HepG2 (cell line): ENCODE results near the gene MEX3D. TPM values are rescaled to one million over a fixed set of nuclear protein-coding genes. Genes with fewer than 3 reads are reported as not detected.

Source experiments
- ATAC-seq: fragments of 200-7000 bp; cut with Tn5 transposase; 3 replicates; pipeline ENCODE4 v1.9.1; 2020; ENCODE audit warnings: mild to moderate bottlenecking, moderate library complexity
- BruUV-seq: library from RNA; stranded (reverse); fragments of 400-500 nt; replicated peaks from 2 replicates; lab custom pipeline; 2021; lab: Mats Ljungman, UMichigan
- CTCF ChIA-PET: fragments of 300-600 bp; formaldehyde crosslinking; extraction: SDS; loops from one replicate; lab custom pipeline; 2021; ENCODE audit warnings: low total read pairs, inconsistent platforms, low intra/inter-chr PET ratio; lab: Yijun Ruan, JAX
- POLR2A ChIA-PET: fragments of 350-600 bp; sonication (Branson Sonifier 250); formaldehyde crosslinking; loops from one replicate; lab custom pipeline; 2020; ENCODE audit warnings: antibody characterized with exemption, inconsistent platforms; lab: Yijun Ruan, JAX
- DNase-seq: peaks from one replicate; pipeline ENCODE4 v3.0.0-alpha.2; 2015; ENCODE audit warnings: low spot score
- FAIRE-seq: peaks from 3 replicates; lab custom pipeline; 2011; peaks lifted over from hg19 to GRCh38; lab: Jason Lieb, UNC
- H2AFZ ChIP-seq: one replicate; pipeline ENCODE4 v1.6.1; 2011; ENCODE audit warnings: low read length, inconsistent platforms
- H3K27ac ChIP-seq: fragments of 300-600 bp; 3 replicates; pipeline ENCODE4 v1.8.0; 2011; ENCODE audit warnings: mixed run types, mild to moderate bottlenecking, mixed read lengths, low read length, inconsistent platforms; ENCODE audit not compliant: insufficient read depth; ENCODE audit errors: extremely low read length
- H3K27me3 ChIP-seq, 2 experiments: fragments of 200-600 bp in 1 of 2; 2 replicates in 1 of 2; 3 replicates in 1 of 2; pipeline versions ENCODE4 v1.6.0 to v1.8.0; 2011; ENCODE audit warnings: low read length in 2 of 2, mild to moderate bottlenecking in 2 of 2, moderate library complexity in 2 of 2, inconsistent platforms in 1 of 2; ENCODE audit not compliant: insufficient read depth in 2 of 2, control insufficient read depth in 1 of 2
- H3K36me3 ChIP-seq, 2 experiments: fragments of 200-600 bp in 1 of 2; replicated peaks in 1 of 2; 2 replicates in 1 of 2; 3 replicates in 1 of 2; pipeline versions ENCODE4 v1.5.1 to v1.8.0; 2011; ENCODE audit warnings: low read length in 2 of 2, inconsistent platforms in 1 of 2; ENCODE audit not compliant: insufficient read depth in 2 of 2, control insufficient read depth in 1 of 2
- H3K4me1 ChIP-seq: 2 replicates; pipeline ENCODE4 v1.5.1; 2012; ENCODE audit warnings: low read length, inconsistent platforms; ENCODE audit not compliant: insufficient read depth
- H3K4me2 ChIP-seq: 2 replicates; pipeline ENCODE4 v1.6.0; 2011; ENCODE audit warnings: low read depth, low read length, inconsistent platforms
- H3K4me3 ChIP-seq, 3 experiments: fragments of 200-600 bp in 1 of 3; sonication (generic), shearing (Covaris generic) in 1 of 3; replicated peaks in 1 of 3; 2 replicates each; pipeline ENCODE4 v1.5.1; 2011 to 2016; ENCODE audit warnings: low read length in 3 of 3, inconsistent platforms in 2 of 3, low read depth in 2 of 3, mild to moderate bottlenecking in 2 of 3, control low read depth in 1 of 3, mixed read lengths in 1 of 3; ENCODE audit not compliant: insufficient read depth in 1 of 3
- H3K79me2 ChIP-seq: one replicate; pipeline ENCODE4 v1.6.1; 2011; ENCODE audit warnings: low read length, inconsistent platforms; ENCODE audit not compliant: insufficient read depth
- H3K9ac ChIP-seq: 2 replicates; pipeline ENCODE4 v1.6.0; 2011; ENCODE audit warnings: mild to moderate bottlenecking, low read depth, low read length, inconsistent platforms; ENCODE audit not compliant: insufficient read depth
- H3K9me3 ChIP-seq: 2 replicates; pipeline ENCODE4 v1.5.1; 2012; ENCODE audit warnings: mild to moderate bottlenecking, low read length
- H4K20me1 ChIP-seq: 2 replicates; pipeline ENCODE4 v1.6.0; 2011; ENCODE audit warnings: inconsistent platforms, mild to moderate bottlenecking, low read length, moderate library complexity; ENCODE audit not compliant: insufficient read depth
- CEBPB ChIP-seq: IDR thresholded peaks from 2 replicates; pipeline ENCODE4 v1.6.1; 2011; ENCODE audit warnings: low read depth, low read length, improper control_type of control experiment, borderline replicate concordance
- KDM3A ChIP-seq: IDR thresholded peaks from 2 replicates; pipeline ENCODE4 v1.6.1; 2018; ENCODE audit warnings: low read depth, missing compliant biosample characterization
- TAF15 ChIP-seq: fragments of 200-400 bp; formaldehyde crosslinking; IDR thresholded peaks from one replicate; pipeline ENCODE4 v1.6.1; 2018; ENCODE audit warnings: mild to moderate bottlenecking, low read depth, low read length; ENCODE audit not compliant: poor library complexity, severe bottlenecking
- ZFP36L1 ChIP-seq: sonication (generic); formaldehyde crosslinking; IDR thresholded peaks from 2 replicates; pipeline ENCODE4 v1.8.0; 2022; ENCODE audit warnings: mild to moderate bottlenecking, missing genetic modification reagents, moderate library complexity
- ZNF33B ChIP-seq: sonication (generic); formaldehyde crosslinking; IDR thresholded peaks from 2 replicates; pipeline ENCODE4 v1.5.1; 2020; ENCODE audit warnings: mild to moderate bottlenecking, missing genetic modification reagents
- WGBS: methylation state at CpG from one replicate; pipeline ENCODE4 v1.1.6; 2017; ENCODE audit warnings: low lambda C conversion rate; 5-methylcytosine and 5-hydroxymethylcytosine counted together
- in situ Hi-C: cut with HindIII; loops from 2 replicates; pipeline ENCODE4 v1.10.0; 2017; ENCODE audit warnings: low pct_unique_long_range_greater_than_20kb; ENCODE audit not compliant: extremely low pct_ligation_motif_present
- intact Hi-C: fragments of 100-400 bp; cut with micrococcal nuclease; formaldehyde crosslinking; loops from one replicate; pipeline ENCODE4 v1.10.0; 2022; ENCODE audit not compliant: unreplicated experiment
- polyA plus RNA-seq, 8 experiments: library from polyadenylated mRNA; depleted of rRNA in 3 of 8; stranded (reverse) in 7 of 8; unstranded in 1 of 8; fragments of >200 nt; fragmentation: Illumina TruSeq in 4 of 8; extraction: Trizol in 4 of 8; gene quantifications; 2 replicates each; pipeline versions ENCODE4 v1.2.1 to v1.2.3, GENCODE V29; 2011 to 2016; ENCODE audit warnings: low read depth in 4 of 8, missing spikeins in 1 of 8, mixed read lengths in 1 of 8; ENCODE audit not compliant: insufficient read depth in 1 of 8
- total RNA-seq, 5 experiments: library from RNA; depleted of rRNA; stranded (reverse); fragments of >200 nt; fragmentation: Illumina TruSeq; extraction: Trizol; gene quantifications; 2 replicates each; pipeline ENCODE4 v1.2.3, GENCODE V29; 2016; ENCODE audit warnings: low read depth in 1 of 5
- TF ChIP-seq, protein P1 (sequence below): sonication (generic); formaldehyde crosslinking; IDR thresholded peaks from 2 replicates; pipeline ENCODE4 v1.5.1; 2020; ENCODE audit warnings: mild to moderate bottlenecking, missing genetic modification reagents

Gene MEX3D
- total and polyA plus RNA-seq, 2 of the 13 experiments (the other 11 are each of a cell fraction or from before 2014, with no cell fraction given), result 3.6 to 17.1 TPM

DNA sequence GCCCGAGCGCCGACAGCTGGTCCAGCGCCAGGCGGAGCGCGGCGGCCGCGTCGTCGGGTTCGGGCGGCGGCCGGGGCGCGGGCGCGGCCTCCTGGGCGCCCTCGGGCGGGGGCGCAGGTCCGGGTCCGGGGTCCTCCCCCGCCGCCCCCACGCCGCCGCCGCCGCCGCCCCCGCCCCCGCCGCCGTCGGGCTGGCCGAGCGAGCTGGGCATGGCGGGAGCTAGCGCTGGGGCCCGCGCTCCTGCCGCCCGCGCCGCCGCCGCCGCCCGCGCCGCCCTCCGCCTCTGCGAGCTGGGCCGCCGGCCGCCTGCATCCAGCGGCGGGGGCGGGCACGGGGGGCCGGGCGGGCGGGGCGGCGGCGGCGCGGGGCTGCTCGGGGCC lies 287 bp downstream of the MEX3D start:
- H2AFZ ChIP-seq, result no peak overlapping the region
- POLR2A ChIA-PET, result no interaction called here
- H3K9me3 ChIP-seq, result no peaks in the 10 kb centered on the region
- H3K4me1 ChIP-seq, result peaks cover 16% of the 10 kb centered on the region
- H4K20me1 ChIP-seq, result 0 out of 2 replicates have a peak, but pooled peaks cover 6% of the 10 kb centered on the region
- no CpG with 5 or more reads among the region's 73 CpGs for WGBS
- ATAC-seq, result no peak
- no peak for FAIRE-seq
- no peak overlapping the region for H3K4me2 ChIP-seq
- in situ Hi-C loops, result no loop called here
- H3K27ac ChIP-seq, result no peak overlapping the region
- H3K79me2 ChIP-seq, result peaks cover 11% of the 10 kb centered on the region
- no peak for DNase-seq
- H3K9ac ChIP-seq, result no peak overlapping the region
- TF ChIP-seq ZNF33B (CRISPR knock-in tag) (no peak), KDM3A (no peak), ZFP36L1 (no peak), TAF15 (no peak), CEBPB (no peak)
- TF ChIP-seq, protein P1, sequence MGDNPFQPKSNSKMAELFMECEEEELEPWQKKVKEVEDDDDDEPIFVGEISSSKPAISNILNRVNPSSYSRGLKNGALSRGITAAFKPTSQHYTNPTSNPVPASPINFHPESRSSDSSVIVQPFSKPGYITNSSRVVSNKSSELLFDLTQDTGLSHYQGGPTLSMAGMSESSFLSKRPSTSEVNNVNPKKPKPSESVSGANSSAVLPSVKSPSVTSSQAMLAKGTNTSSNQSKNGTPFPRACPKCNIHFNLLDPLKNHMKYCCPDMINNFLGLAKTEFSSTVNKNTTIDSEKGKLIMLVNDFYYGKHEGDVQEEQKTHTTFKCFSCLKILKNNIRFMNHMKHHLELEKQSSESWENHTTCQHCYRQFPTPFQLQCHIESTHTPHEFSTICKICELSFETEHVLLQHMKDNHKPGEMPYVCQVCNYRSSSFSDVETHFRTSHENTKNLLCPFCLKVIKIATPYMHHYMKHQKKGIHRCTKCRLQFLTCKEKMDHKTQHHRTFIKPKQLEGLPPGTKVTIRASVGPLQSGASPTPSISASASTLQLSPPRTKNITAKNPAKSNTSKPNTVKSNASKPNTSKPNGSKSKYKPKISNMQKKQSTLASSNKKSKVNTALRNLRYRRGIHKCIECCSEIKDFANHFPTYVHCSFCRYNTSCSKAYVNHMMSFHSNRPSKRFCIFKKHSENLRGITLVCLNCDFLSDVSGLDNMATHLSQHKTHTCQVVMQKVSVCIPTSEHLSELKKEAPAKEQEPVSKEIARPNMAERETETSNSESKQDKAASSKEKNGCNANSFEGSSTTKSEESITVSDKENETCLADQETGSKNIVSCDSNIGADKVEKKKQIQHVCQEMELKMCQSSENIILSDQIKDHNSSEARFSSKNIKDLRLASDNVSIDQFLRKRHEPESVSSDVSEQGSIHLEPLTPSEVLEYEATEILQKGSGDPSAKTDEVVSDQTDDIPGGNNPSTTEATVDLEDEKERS (CRISPR knock-in tag), result no peak
- TF ChIP-seq, all 625 proteins: peak for 0
- H3K4me3 ChIP-seq, result peak overlapping the region in 2 of 3 experiments; percentile 75 to 81; a peak in 3 of 6 replicates
- intact Hi-C loops, result loop anchor here (2.0 kb wide), 1 partner anchor 21 kb away; no protein-coding TSS in a partner anchor
- peaks cover 0 to 3% of the 10 kb centered on the region in 2 experiments; a peak in 3 of 5 replicates for H3K36me3 ChIP-seq
- CTCF ChIA-PET, result no interaction called here
- peaks cover 0 to 8% of the 10 kb centered on the region in 2 experiments; a peak in 2 of 5 replicates for H3K27me3 ChIP-seq
- no TSS peak for BruUV-seq
